ENCODE results near the gene INO80C.

GRCh38 chr18:35477974-35478373 lies 19.8 kb downstream of the INO80C start:
- TF ChIP-seq CTCF (IDR thresholded peaks at IDR 0.05), result no peak
- TF ChIP-seq POLR2A (IDR thresholded peaks at IDR 0.05), result no peak
